Activated CD8-positive, alpha-beta memory T cell treated with anti-CD3 and anti-CD28 coated beads, Interleukin-2, amount 50 U/mL, for 4 hours (primary cell): ENCODE data around the gene IFIT1B.
"Not testable (repeated sequence)": the region's sequence is repeated elsewhere in the genome, so short reads cannot be mapped to it uniquely, and the experiment has no call there.

Experiments used
- DNase-seq: peaks from one replicate; pipeline ENCODE4 v3.0.0-alpha.2; 2020

The IFIT1B gene

GRCh38 chr10:89350631-89351315 is 27.1 kb upstream of the IFIT1B start:
- DNase-seq = not testable (repeated sequence)

GRCh38 chr10:89351412-89351779 is 26.5 kb upstream of the IFIT1B start:
- DNase-seq = no peak

- no peak for DNase-seq
Measured at GRCh38 chr10:89351780-89352597, 25.9 kb upstream of the IFIT1B start.

DNA sequence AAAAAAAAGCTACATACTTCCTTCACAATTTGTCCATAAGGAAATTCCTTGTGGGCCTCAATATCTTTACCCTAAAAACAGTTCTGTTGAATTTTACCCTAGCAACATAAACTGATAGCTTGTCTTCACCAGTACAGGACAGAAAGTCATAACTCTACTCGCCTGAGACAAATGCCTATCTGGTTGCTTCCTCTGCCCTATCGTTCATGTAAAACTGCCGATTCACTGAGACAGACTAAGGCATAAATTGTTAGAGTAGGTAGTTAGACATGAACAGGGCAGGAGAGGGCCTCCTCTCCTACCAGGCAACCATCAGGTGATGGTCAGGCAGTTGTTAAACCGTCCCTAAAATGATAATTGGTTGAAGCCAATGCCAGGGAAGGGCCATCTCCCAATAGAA is 25.1 kb upstream of the IFIT1B start:
- DNase-seq = no peak

GRCh38 chr10:89355394-89355931 is 22.4 kb upstream of the IFIT1B start:
- no peak for DNase-seq

- DNase-seq = no peak
Measured at GRCh38 chr10:89357096-89357495, 20.8 kb upstream of the IFIT1B start.

DNA sequence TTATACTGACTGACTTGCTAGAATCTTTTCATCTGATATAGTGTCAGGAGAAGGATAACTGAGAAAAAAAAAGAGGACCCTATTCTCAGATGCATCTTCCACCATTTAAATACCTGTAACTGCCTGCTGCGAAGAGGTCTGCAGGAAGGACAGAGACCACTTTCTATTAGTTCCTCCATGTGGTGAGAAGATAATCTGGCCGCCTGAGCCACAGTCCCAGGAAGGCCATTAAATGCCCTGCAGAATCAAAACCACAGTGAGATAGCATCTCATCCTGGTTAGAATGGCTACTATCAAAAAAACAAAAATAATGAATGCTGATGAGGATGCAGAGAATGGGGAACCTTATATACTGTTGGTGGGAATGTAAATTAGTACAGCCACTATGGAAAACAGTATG is 19.9 kb upstream of the IFIT1B start:
- no peak for DNase-seq

DNA sequence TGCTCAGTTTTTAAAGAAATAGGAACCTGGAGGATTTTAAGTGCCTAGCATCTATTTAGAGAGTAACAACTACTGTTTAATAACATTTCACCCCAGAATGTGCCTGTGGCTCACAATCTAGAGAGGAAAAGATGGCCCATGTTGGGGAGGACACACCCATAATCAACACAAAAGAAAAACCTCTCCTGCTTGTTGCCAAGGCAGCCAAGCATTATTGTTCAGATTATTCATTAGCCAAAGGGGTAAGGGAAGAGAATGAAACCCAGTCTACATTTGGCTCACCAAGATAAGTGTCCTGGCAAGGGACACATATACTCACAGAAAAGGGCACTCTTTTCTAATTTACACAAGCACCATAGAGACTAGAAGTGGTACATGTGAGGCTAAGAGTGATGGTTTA is 17.7 kb upstream of the IFIT1B start:
- no peak for DNase-seq

DNA sequence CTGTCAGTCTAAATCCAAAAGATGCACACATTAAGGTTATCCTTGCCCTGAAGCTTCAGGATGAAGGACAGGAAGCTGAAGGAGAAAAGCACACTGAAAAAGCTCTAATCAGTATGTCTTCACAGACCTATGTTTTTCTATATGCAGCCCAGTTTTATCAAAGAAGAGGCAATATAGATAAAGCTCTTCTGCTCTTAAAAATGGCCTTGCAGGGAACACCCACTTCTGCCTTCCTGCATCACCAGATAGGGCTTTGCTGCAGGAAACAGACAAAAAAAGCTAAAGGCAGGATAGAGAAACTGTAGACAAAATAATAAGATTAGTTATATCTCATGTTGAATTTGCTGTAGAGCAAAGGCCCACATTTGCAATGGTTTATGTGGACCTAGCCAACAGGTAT is 14.9 kb upstream of the IFIT1B start:
- no peak for DNase-seq

- DNase-seq = no peak
Measured at GRCh38 chr10:89363729-89364442, 14.0 kb upstream of the IFIT1B start.

GRCh38 chr10:89364531-89364930 is 13.3 kb upstream of the IFIT1B start:
- DNase-seq = no peak

GRCh38 chr10:89367529-89367928 is 10.3 kb upstream of the IFIT1B start:
- no peak for DNase-seq

- DNase-seq = no peak
Measured at GRCh38 chr10:89368129-89368528, 9.7 kb upstream of the IFIT1B start.

- DNase-seq = no peak
Measured at GRCh38 chr10:89369156-89370105, 8.4 kb upstream of the IFIT1B start.

DNA sequence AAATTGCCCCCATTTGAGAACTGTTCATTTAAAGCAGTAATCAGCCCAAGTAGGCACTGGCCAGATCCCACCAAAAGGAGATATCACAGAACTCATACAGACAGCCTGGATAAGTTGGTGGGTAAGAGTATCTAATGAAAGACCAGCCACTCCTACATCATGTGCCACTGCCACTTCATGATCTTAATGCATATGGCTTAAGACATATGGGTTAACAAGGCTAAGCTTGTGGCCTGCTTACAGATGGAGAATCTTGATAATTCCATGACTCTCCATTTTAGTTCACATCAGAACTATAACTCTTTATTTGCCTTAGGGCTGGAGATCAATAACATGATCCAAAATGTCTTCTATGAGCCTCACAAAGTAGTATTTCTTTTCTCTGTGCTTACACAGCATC is 6.8 kb upstream of the IFIT1B start:
- DNase-seq = no peak

- DNase-seq = no peak
Measured at GRCh38 chr10:89371987-89372386, 5.9 kb upstream of the IFIT1B start.

DNA sequence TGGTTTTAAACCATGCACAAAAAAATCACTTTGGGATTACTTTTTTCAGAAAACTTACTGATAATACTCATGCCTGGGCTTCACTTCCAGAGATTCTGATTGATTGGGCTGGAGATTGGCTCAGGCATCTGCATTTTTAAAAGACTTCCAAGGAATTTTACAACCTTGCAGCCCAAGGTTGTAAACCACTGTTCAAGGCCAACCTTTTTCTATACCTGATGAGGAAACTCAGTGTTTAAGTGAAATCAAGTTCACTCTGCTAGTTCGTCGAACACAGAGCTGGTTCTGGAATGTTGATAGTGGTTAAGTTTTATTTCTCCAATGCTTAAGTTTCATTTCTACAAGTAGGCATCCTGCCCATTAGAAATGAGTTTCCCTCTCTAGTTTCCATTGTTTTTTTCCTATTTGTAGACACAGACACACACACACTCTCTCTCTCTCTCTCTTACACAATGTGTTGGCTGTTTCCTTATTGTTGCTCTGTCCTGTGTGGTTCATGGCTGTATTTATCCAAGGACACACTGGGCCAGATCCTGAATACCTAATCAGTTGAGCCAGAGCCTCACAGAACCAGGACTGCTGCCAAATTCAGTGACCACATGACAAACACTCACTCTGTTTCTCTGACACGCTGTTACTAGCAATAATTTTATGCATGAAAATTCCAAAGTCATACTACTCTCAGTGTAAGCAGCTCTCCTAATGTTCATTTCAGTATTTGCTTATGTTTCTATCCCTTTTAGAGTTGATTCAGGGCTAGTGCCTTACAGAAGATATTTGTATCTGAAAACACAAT is 3.7 kb upstream of the IFIT1B start:
- no peak for DNase-seq

DNA sequence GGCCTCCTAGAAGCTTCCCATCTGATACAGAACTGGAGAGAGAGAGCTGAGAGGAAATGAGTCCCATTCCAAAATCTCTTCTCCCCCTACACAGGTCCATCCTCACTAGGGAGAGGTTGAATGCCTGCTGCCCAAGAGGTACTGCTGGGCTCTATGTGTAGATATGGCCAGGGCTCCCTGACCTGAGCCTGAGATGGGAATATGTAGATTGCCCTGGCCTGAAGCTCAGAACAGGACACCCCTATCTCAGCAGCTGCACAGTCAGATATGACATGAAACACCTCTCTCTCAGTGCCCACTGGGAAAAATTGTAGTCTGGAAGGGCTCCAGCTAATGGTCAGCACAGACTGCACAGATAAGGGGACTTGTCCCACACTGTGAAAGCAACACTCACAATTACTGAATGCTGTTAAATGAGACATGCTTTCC is 3.1 kb upstream of the IFIT1B start:
- DNase-seq = no peak

DNA sequence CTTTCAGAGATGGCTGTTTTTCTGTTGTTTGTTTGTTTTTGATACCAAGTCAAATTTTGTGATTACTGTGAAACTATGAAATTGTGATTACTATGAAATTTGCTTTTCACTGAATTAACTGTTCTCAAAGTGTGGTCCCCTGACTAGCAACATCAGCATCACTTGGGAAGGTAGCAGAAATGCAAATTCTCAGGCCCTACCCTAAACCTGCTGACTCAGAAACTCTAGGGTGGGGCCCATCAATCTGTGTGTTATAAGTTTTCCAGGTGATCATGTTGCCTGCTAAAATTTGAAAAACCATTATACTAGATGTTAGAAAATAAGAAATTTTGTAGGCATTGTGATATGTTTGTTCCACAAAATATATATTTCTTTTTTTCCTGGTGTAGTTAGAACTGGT is 1.2 kb downstream of the IFIT1B start:
- no peak for DNase-seq

GRCh38 chr10:89382757-89383156 is 4.9 kb downstream of the IFIT1B start:
- no peak for DNase-seq
